Central memory CD8-positive, alpha-beta T cell (primary cell): ENCODE measurements around the gene DRC7.
"Not testable (repeated sequence)": the region's sequence is repeated elsewhere in the genome, so short reads cannot be mapped to it uniquely, and the experiment has no call there.

Source experiments
- ATAC-seq: fragments of 150-1000 bp; cut with Tn5 transposase; replicated peaks from 2 replicates; pipeline ENCODE4 v1.10.0; 2022; ENCODE audit warnings: mild to moderate bottlenecking, moderate FRiP score, moderate number of reproducible peaks; ENCODE audit not compliant: poor library complexity, severe bottlenecking; ENCODE audit errors: extremely low read depth
- DNase-seq, 2 donors: peaks; one replicate each; pipeline ENCODE4 v3.0.0; 2021; ENCODE audit warnings: low spot score in 2 of 2
- H3K27ac Mint-ChIP-seq: one replicate; pipeline ENCODE4 v1.8.0; 2022; ENCODE audit warnings: low read depth, mild to moderate bottlenecking, moderate library complexity, mixed read lengths
- H3K27me3 Mint-ChIP-seq: one replicate; pipeline ENCODE4 v1.8.0; 2022; ENCODE audit warnings: mixed read lengths
- H3K36me3 Mint-ChIP-seq: one replicate; pipeline ENCODE4 v1.8.0; 2022; ENCODE audit warnings: mild to moderate bottlenecking, moderate library complexity, mixed read lengths; ENCODE audit not compliant: insufficient read depth
- H3K4me1 Mint-ChIP-seq: one replicate; pipeline ENCODE4 v1.8.0; 2022; ENCODE audit warnings: mixed read lengths
- H3K4me3 Mint-ChIP-seq: one replicate; pipeline ENCODE4 v1.8.0; 2022; ENCODE audit warnings: mild to moderate bottlenecking, moderate library complexity, mixed read lengths
- H3K9me3 Mint-ChIP-seq: one replicate; pipeline ENCODE4 v1.8.0; 2022; ENCODE audit warnings: mixed read lengths

Gene DRC7

GRCh38 chr16:57766714-57767348, 72.2 kb downstream of the DRC7 start:
- DNase-seq (no peak), ATAC-seq (no peak)
- Mint-ChIP-seq H3K36me3 (no peaks in the 10 kb centered on the region), H3K4me3 (no peak overlapping the region), H3K4me1 (no peaks in the 10 kb centered on the region), H3K27me3 (no peaks in the 10 kb centered on the region), H3K9me3 (no peaks in the 10 kb centered on the region), H3K27ac (no peak overlapping the region)

GRCh38 chr16:57769541-57770145, 75.0 kb downstream of the DRC7 start:
- H3K27me3 Mint-ChIP-seq = no peaks in the 10 kb centered on the region
- no peak overlapping the region for H3K27ac Mint-ChIP-seq
- no peaks in the 10 kb centered on the region for H3K4me1 Mint-ChIP-seq
- H3K4me3 Mint-ChIP-seq = no peak overlapping the region
- DNase-seq (no peak), ATAC-seq (no peak)
- H3K36me3 Mint-ChIP-seq = no peaks in the 10 kb centered on the region
- H3K9me3 Mint-ChIP-seq = no peaks in the 10 kb centered on the region

- H3K4me1 Mint-ChIP-seq = no peaks in the 10 kb centered on the region
- no peaks in the 10 kb centered on the region for H3K36me3 Mint-ChIP-seq
- ATAC-seq (no peak), DNase-seq (no peak)
- no peaks in the 10 kb centered on the region for H3K27me3 Mint-ChIP-seq
- H3K4me3 Mint-ChIP-seq = no peak overlapping the region
- H3K27ac Mint-ChIP-seq = no peak overlapping the region
- H3K9me3 Mint-ChIP-seq = no peaks in the 10 kb centered on the region
Measured at GRCh38 chr16:57770361-57770760, 75.8 kb downstream of the DRC7 start.

DNA sequence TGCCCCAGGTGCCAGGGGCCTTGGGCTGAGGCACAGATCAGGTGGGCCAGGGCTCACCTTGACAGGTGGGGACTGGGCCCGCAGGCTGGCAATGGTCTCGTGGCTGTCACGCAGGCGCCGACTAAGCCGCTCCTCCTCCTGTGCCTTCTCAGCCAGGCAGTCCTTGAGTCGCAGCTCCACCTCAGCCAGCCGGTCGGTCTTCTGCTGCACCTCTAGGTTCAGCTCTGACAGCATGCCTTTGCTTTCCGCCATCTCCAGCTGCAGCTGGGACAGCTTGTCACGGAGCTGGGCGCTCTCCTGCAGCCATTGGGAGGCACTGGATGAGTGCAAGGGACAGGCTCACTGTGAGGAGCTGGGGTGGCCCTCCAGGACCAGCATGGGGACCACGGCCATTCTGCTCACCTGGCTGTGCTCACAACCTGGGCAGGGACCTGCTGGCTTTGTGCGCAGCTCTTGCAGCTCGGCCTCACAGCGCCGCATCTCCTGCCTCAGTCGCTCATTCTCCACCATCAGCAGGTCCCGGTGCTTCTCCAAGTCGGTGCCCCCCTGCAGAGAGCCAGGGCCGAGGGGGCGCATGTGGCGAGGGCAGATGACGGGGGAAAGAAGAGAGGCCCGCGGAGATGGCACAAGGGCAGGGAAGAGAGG, 76.7 kb downstream of the DRC7 start:
- H3K27me3 Mint-ChIP-seq = no peaks in the 10 kb centered on the region
- ATAC-seq (no peak), DNase-seq (no peak)
- no peaks in the 10 kb centered on the region for H3K36me3 Mint-ChIP-seq
- H3K4me1 Mint-ChIP-seq = no peaks in the 10 kb centered on the region
- H3K27ac Mint-ChIP-seq = no peak overlapping the region
- no peak overlapping the region for H3K4me3 Mint-ChIP-seq
- H3K9me3 Mint-ChIP-seq = no peaks in the 10 kb centered on the region

GRCh38 chr16:57773019-57773418, 78.4 kb downstream of the DRC7 start:
- H3K36me3 Mint-ChIP-seq = peaks cover 1% of the 10 kb centered on the region
- H3K27ac Mint-ChIP-seq = no peak overlapping the region
- ATAC-seq = no peak
- H3K4me3 Mint-ChIP-seq = no peak overlapping the region
- no peak for DNase-seq
- no peaks in the 10 kb centered on the region for H3K9me3 Mint-ChIP-seq
- H3K27me3 Mint-ChIP-seq = no peaks in the 10 kb centered on the region
- H3K4me1 Mint-ChIP-seq = no peaks in the 10 kb centered on the region

- H3K4me1 Mint-ChIP-seq = no peaks in the 10 kb centered on the region
- H3K27ac Mint-ChIP-seq = no peak overlapping the region
- peaks cover 3% of the 10 kb centered on the region for H3K36me3 Mint-ChIP-seq
Measured at GRCh38 chr16:57773655-57774295, 79.2 kb downstream of the DRC7 start.

DNA sequence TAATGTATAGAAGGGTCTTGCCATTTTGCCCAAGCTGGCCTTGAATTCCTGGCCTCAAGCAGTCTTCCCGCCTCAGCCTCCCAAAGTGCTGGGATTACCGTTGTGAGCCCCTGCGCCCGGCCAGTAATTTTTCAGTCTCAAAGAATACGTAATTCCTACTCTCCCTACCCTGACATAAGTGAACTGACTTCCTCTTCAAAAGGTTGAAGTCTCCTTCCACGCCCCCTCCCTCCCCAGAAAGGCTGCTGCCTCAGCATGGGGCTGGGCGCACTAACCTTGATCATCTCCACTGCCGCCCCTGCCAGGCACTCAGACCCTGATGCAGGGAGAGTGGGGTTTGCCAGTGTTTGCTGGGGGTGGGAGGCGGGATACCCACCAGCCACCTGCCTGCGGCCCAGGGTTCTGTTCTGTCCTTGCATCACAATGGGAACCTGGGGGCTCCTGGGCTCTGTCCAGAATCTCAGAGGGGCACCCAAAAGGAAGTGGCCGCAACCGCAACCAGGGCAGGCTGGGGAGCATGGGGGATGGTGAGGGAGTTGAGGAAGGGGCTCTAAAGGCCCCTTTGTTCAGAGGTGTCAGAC, 80.2 kb downstream of the DRC7 start:
- no peak for ATAC-seq
- no peaks in the 10 kb centered on the region for H3K27me3 Mint-ChIP-seq
- no peak overlapping the region for H3K4me3 Mint-ChIP-seq
- H3K27ac Mint-ChIP-seq = no peak overlapping the region
- H3K4me1 Mint-ChIP-seq = no peaks in the 10 kb centered on the region
- peaks cover 3% of the 10 kb centered on the region for H3K36me3 Mint-ChIP-seq
- H3K9me3 Mint-ChIP-seq = no peaks in the 10 kb centered on the region
- no peak for DNase-seq

More at GRCh38 chr16:57773655-57774295, 79.2 kb downstream of the DRC7 start:
- DNase-seq = no peak
- no peak for ATAC-seq
- H3K9me3 Mint-ChIP-seq = no peaks in the 10 kb centered on the region
- H3K4me3 Mint-ChIP-seq = no peak overlapping the region
- no peaks in the 10 kb centered on the region for H3K27me3 Mint-ChIP-seq

DNA sequence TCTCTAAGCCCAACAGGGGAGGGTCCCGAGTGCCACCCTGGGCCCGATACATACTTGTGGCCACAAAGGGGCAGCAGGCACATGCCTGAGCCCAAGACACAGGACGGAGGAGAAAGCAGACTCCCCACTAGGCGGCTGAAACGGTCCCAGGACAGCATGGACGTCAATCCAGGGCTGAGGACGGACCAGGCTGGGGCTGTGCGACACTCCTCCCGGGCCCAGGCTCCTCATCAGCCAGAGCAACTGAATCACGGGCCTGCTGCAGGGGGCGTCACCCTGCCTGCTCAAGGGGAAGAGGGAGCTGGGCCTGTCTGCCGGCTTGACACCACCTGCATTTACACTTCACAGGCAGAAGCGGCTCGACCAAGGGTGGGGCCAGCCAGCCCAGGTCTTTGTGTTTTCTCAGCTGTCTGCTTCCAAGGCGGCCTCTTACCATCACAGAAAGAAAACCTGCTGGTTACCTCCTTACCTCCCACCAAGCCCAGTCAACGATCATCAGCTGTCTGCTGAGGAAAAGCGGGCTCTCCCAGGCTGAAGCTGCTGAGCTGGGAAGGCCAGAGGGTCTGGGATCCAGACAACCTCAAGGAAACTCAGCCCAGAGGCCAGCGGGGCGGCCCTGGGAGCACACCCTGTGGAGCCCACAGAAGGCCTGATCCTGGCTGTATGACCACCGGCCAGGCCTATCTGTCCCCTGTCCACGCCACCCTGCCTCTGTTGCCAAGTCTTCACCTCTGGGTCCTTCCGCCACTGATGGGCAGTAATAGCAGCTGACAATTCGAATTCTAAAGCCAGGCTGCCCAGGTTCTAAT, 81.3 kb downstream of the DRC7 start:
- peak overlapping the region; percentile 5 for H3K27ac Mint-ChIP-seq
- ATAC-seq (no peak), DNase-seq (no peak)
- H3K4me3 Mint-ChIP-seq = no peak overlapping the region
- peaks cover 5% of the 10 kb centered on the region for H3K36me3 Mint-ChIP-seq
- no peaks in the 10 kb centered on the region for H3K27me3 Mint-ChIP-seq
- H3K9me3 Mint-ChIP-seq = no peaks in the 10 kb centered on the region
- H3K4me1 Mint-ChIP-seq = no peaks in the 10 kb centered on the region

GRCh38 chr16:57778658-57779057, 84.1 kb downstream of the DRC7 start:
- Mint-ChIP-seq H3K4me1 (no peaks in the 10 kb centered on the region), H3K27ac (no peak overlapping the region), H3K4me3 (no peak overlapping the region), H3K9me3 (no peaks in the 10 kb centered on the region), H3K36me3 (peaks cover 5% of the 10 kb centered on the region), H3K27me3 (no peaks in the 10 kb centered on the region)
- ATAC-seq = no peak
- no peak for DNase-seq

DNA sequence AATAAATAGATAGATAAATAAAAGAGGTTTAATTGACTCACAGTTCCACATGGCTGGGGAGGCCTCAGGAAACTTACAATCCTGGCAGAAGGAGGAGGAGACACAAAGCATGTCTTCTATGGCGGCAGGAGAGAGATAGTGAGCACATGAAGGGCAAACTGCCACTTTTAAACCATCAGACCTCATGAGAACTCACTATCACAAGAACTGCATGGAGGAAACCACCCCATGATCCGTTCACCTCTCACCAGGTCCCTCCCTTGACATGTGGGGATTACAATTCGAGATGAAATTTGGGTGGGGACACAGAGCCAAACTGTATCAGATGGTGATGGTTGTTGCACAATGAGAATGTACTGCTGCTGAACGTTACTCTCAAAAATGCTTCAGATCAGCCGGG, 85.2 kb downstream of the DRC7 start:
- H3K4me3 Mint-ChIP-seq, H3K4me1 Mint-ChIP-seq, ATAC-seq, H3K36me3 Mint-ChIP-seq, H3K27me3 Mint-ChIP-seq, H3K9me3 Mint-ChIP-seq, H3K27ac Mint-ChIP-seq, DNase-seq: not testable (repeated sequence)

GRCh38 chr16:57781349-57781740, 86.7 kb downstream of the DRC7 start:
- Mint-ChIP-seq H3K36me3 (peaks cover 5% of the 10 kb centered on the region), H3K4me3 (no peak overlapping the region), H3K9me3 (no peaks in the 10 kb centered on the region), H3K27me3 (no peaks in the 10 kb centered on the region), H3K27ac (no peak overlapping the region), H3K4me1 (no peaks in the 10 kb centered on the region)
- ATAC-seq (no peak), DNase-seq (no peak)
